Activated CD4-positive, alpha-beta T cell treated with anti-CD3 and anti-CD28 coated beads, Interleukin-10, Interleukin-2, amounts not matched to agents 100 ng/mL and 50 ng/mL, durations not matched to agents 16 hours and 8 hours (primary cell): ENCODE data around the gene FAIM2.
"Not testable (repeated sequence)": the region's sequence is repeated elsewhere in the genome, so short reads cannot be mapped to it uniquely, and the experiment has no call there.

ENCODE experiments used
- DNase-seq: peaks from one replicate; pipeline ENCODE4 v3.0.0-alpha.2; 2020

Gene FAIM2

GRCh38 chr12:49875115-49875720 lies 28.5 kb downstream of the FAIM2 start:
- no peak for DNase-seq

GRCh38 chr12:49874142-49874897 lies 29.4 kb downstream of the FAIM2 start:
- DNase-seq = no peak

- DNase-seq = no peak
Observed at GRCh38 chr12:49873361-49873934, 30.3 kb downstream of the FAIM2 start.

- DNase-seq = no peak
Observed at GRCh38 chr12:49872781-49873181, 30.9 kb downstream of the FAIM2 start.

GRCh38 chr12:49872381-49872780 lies 31.3 kb downstream of the FAIM2 start:
- DNase-seq = no peak

- not testable (repeated sequence) for DNase-seq
Observed at GRCh38 chr12:49871811-49872251, 31.9 kb downstream of the FAIM2 start.

- DNase-seq = no peak
Observed at GRCh38 chr12:49871263-49871561, 32.5 kb downstream of the FAIM2 start.

GRCh38 chr12:49870501-49871262 lies 33.0 kb downstream of the FAIM2 start:
- no peak for DNase-seq

- DNase-seq = no peak
Observed at GRCh38 chr12:49869816-49870500, 33.7 kb downstream of the FAIM2 start.

GRCh38 chr12:49868952-49869815 lies 34.5 kb downstream of the FAIM2 start:
- DNase-seq = no peak

- DNase-seq = no peak
Observed at GRCh38 chr12:49868449-49868848, 35.3 kb downstream of the FAIM2 start.

GRCh38 chr12:49867570-49868341 lies 35.9 kb downstream of the FAIM2 start:
- DNase-seq = no peak

- peak; percentile 75 for DNase-seq
Observed at GRCh38 chr12:49866859-49867569, 36.7 kb downstream of the FAIM2 start.

- no peak for DNase-seq
Observed at GRCh38 chr12:49865782-49866135, 37.9 kb downstream of the FAIM2 start.

- no peak for DNase-seq
Observed at GRCh38 chr12:49865109-49865781, 38.5 kb downstream of the FAIM2 start.

- no peak for DNase-seq
Observed at GRCh38 chr12:49864798-49865090, 39.0 kb downstream of the FAIM2 start.

GRCh38 chr12:49863946-49864797 lies 39.5 kb downstream of the FAIM2 start:
- DNase-seq = no peak

GRCh38 chr12:49860921-49861320 lies 42.8 kb downstream of the FAIM2 start:
- DNase-seq = not testable (repeated sequence)

GRCh38 chr12:49855890-49856289 lies 47.8 kb downstream of the FAIM2 start:
- DNase-seq = not testable (repeated sequence)
